IPS-18a (cell line): ENCODE data around the gene MAP4K4.

ENCODE experiments used
- H3K27ac ChIP-seq: one replicate; pipeline ENCODE4 v1.5.1; 2013; ENCODE audit warnings: low read length
- H3K27me3 ChIP-seq: one replicate; pipeline ENCODE4 v1.6.1; 2013; ENCODE audit warnings: mild to moderate bottlenecking, low read length; ENCODE audit not compliant: control insufficient read depth, insufficient read depth
- H3K36me3 ChIP-seq: one replicate; pipeline ENCODE4 v1.6.1; 2013; ENCODE audit warnings: low read depth, low read length; ENCODE audit not compliant: control insufficient read depth
- H3K4me1 ChIP-seq: one replicate; pipeline ENCODE4 v1.6.1; 2013; ENCODE audit warnings: low read depth, low read length; ENCODE audit not compliant: control insufficient read depth
- H3K4me3 ChIP-seq: one replicate; pipeline ENCODE4 v1.5.1; 2013; ENCODE audit warnings: low read length
- H3K9ac ChIP-seq: one replicate; pipeline ENCODE4 v1.6.1; 2013; ENCODE audit warnings: mild to moderate bottlenecking, low read length, moderate library complexity
- H3K9me3 ChIP-seq: one replicate; pipeline ENCODE4 v1.6.1; 2013; ENCODE audit warnings: low read depth, low read length; ENCODE audit not compliant: control insufficient read depth

Gene MAP4K4

GRCh38 chr2:101805152-101806088 is 107.9 kb downstream of the MAP4K4 start:
- H3K27ac ChIP-seq = peak overlapping the region; percentile 76
- no peaks in the 10 kb centered on the region for H3K27me3 ChIP-seq
- H3K9me3 ChIP-seq = no peaks in the 10 kb centered on the region
- peaks cover 66% of the 10 kb centered on the region for H3K4me1 ChIP-seq
- H3K4me3 ChIP-seq = peak overlapping the region; percentile 11
- no peaks in the 10 kb centered on the region for H3K36me3 ChIP-seq
- peak overlapping the region; percentile 53 for H3K9ac ChIP-seq

- Histone ChIP-seq H3K9me3 (no peaks in the 10 kb centered on the region), H3K27me3 (no peaks in the 10 kb centered on the region), H3K4me1 (peaks cover 66% of the 10 kb centered on the region), H3K4me3 (peak overlapping the region; percentile 11), H3K27ac (peak overlapping the region; percentile 76), H3K9ac (peak overlapping the region; percentile 53), H3K36me3 (no peaks in the 10 kb centered on the region)
Observed at GRCh38 chr2:101806123-101806522, 108.6 kb downstream of the MAP4K4 start.

- peaks cover 66% of the 10 kb centered on the region for H3K4me1 ChIP-seq
Observed at GRCh38 chr2:101806701-101807100, 109.2 kb downstream of the MAP4K4 start.

GRCh38 chr2:101807242-101807641 is 109.7 kb downstream of the MAP4K4 start:
- Histone ChIP-seq H3K4me1 (peaks cover 66% of the 10 kb centered on the region), H3K36me3 (no peaks in the 10 kb centered on the region), H3K4me3 (no peak overlapping the region), H3K9me3 (no peaks in the 10 kb centered on the region), H3K27me3 (no peaks in the 10 kb centered on the region), H3K9ac (no peak overlapping the region), H3K27ac (no peak overlapping the region)

More at GRCh38 chr2:101806701-101807100, 109.2 kb downstream of the MAP4K4 start:
- Histone ChIP-seq H3K4me3 (no peak overlapping the region), H3K9me3 (no peaks in the 10 kb centered on the region), H3K27ac (no peak overlapping the region), H3K27me3 (no peaks in the 10 kb centered on the region), H3K36me3 (no peaks in the 10 kb centered on the region), H3K9ac (no peak overlapping the region)

GRCh38 chr2:101808006-101808562 is 110.6 kb downstream of the MAP4K4 start:
- Histone ChIP-seq H3K4me1 (peaks cover 65% of the 10 kb centered on the region), H3K27me3 (no peaks in the 10 kb centered on the region), H3K9me3 (no peaks in the 10 kb centered on the region), H3K9ac (no peak overlapping the region), H3K27ac (no peak overlapping the region), H3K36me3 (no peaks in the 10 kb centered on the region), H3K4me3 (peak overlapping the region; percentile 0)

GRCh38 chr2:101809698-101810097 is 112.2 kb downstream of the MAP4K4 start:
- H3K9ac ChIP-seq = no peak overlapping the region
- H3K27me3 ChIP-seq = no peaks in the 10 kb centered on the region
- H3K4me3 ChIP-seq = no peak overlapping the region
- no peaks in the 10 kb centered on the region for H3K36me3 ChIP-seq
- H3K27ac ChIP-seq = no peak overlapping the region
- peaks cover 49% of the 10 kb centered on the region for H3K4me1 ChIP-seq
- no peaks in the 10 kb centered on the region for H3K9me3 ChIP-seq

GRCh38 chr2:101811226-101812015 is 113.9 kb downstream of the MAP4K4 start:
- H3K9ac ChIP-seq = no peak overlapping the region
- no peak overlapping the region for H3K27ac ChIP-seq
- no peak overlapping the region for H3K4me3 ChIP-seq
- peaks cover 37% of the 10 kb centered on the region for H3K4me1 ChIP-seq
- H3K27me3 ChIP-seq = no peaks in the 10 kb centered on the region
- H3K9me3 ChIP-seq = no peaks in the 10 kb centered on the region
- H3K36me3 ChIP-seq = no peaks in the 10 kb centered on the region

- peaks cover 33% of the 10 kb centered on the region for H3K4me1 ChIP-seq
- no peak overlapping the region for H3K9ac ChIP-seq
- H3K9me3 ChIP-seq = no peaks in the 10 kb centered on the region
- H3K36me3 ChIP-seq = no peaks in the 10 kb centered on the region
- H3K27ac ChIP-seq = no peak overlapping the region
- H3K4me3 ChIP-seq = no peak overlapping the region
- H3K27me3 ChIP-seq = no peaks in the 10 kb centered on the region
Observed at GRCh38 chr2:101812226-101812625, 114.7 kb downstream of the MAP4K4 start.

GRCh38 chr2:101814752-101815151 is 117.2 kb downstream of the MAP4K4 start:
- H3K9me3 ChIP-seq = no peaks in the 10 kb centered on the region
- no peak overlapping the region for H3K4me3 ChIP-seq
- H3K27ac ChIP-seq = no peak overlapping the region
- no peaks in the 10 kb centered on the region for H3K27me3 ChIP-seq
- H3K36me3 ChIP-seq = no peaks in the 10 kb centered on the region
- peaks cover 26% of the 10 kb centered on the region for H3K4me1 ChIP-seq
- no peak overlapping the region for H3K9ac ChIP-seq

- peaks cover 23% of the 10 kb centered on the region for H3K4me1 ChIP-seq
Observed at GRCh38 chr2:101815154-101815553, 117.6 kb downstream of the MAP4K4 start.

GRCh38 chr2:101815739-101816391 is 118.4 kb downstream of the MAP4K4 start:
- peaks cover 26% of the 10 kb centered on the region for H3K4me1 ChIP-seq
- H3K36me3 ChIP-seq = no peaks in the 10 kb centered on the region
- H3K4me3 ChIP-seq = no peak overlapping the region
- no peak overlapping the region for H3K9ac ChIP-seq
- H3K27me3 ChIP-seq = no peaks in the 10 kb centered on the region
- H3K27ac ChIP-seq = no peak overlapping the region
- no peaks in the 10 kb centered on the region for H3K9me3 ChIP-seq

More at GRCh38 chr2:101815154-101815553, 117.6 kb downstream of the MAP4K4 start:
- no peaks in the 10 kb centered on the region for H3K36me3 ChIP-seq
- H3K27me3 ChIP-seq = no peaks in the 10 kb centered on the region
- no peaks in the 10 kb centered on the region for H3K9me3 ChIP-seq
- H3K4me3 ChIP-seq = no peak overlapping the region
- H3K9ac ChIP-seq = no peak overlapping the region
- no peak overlapping the region for H3K27ac ChIP-seq
